Mesenchymal stem cell (in vitro differentiated cells and primary cell): ENCODE results near the gene SAP130.

Source experiments
- DNase-seq: peaks from one replicate; pipeline ENCODE4 v3.0.0-alpha.2; 2013
- H2AFZ ChIP-seq: one replicate; pipeline ENCODE4 v1.6.1; 2013; ENCODE audit warnings: low read depth, mild to moderate bottlenecking, control low read depth, inconsistent platforms, low read length, moderate library complexity
- H2AK5ac ChIP-seq: 2 replicates; pipeline ENCODE4 v1.6.1; 2013; ENCODE audit warnings: low read length, moderate library complexity, mild to moderate bottlenecking, inconsistent platforms; ENCODE audit not compliant: severe bottlenecking
- H2BK120ac ChIP-seq: one replicate; pipeline ENCODE4 v1.6.1; 2013; ENCODE audit warnings: low read depth, mild to moderate bottlenecking, inconsistent platforms, low read length, moderate library complexity
- H2BK12ac ChIP-seq, 2 experiments: one replicate each; pipeline ENCODE4 v1.6.1; 2013; ENCODE audit warnings: inconsistent platforms in 2 of 2, low read length in 2 of 2, mild to moderate bottlenecking in 2 of 2, moderate library complexity in 2 of 2, control low read depth in 1 of 2
- H2BK15ac ChIP-seq: one replicate; pipeline ENCODE4 v1.6.1; 2013; ENCODE audit warnings: mild to moderate bottlenecking, low read depth, inconsistent platforms; ENCODE audit not compliant: poor library complexity, severe bottlenecking
- H2BK5ac ChIP-seq: 2 replicates; pipeline ENCODE4 v1.6.1; 2013; ENCODE audit warnings: low read depth, mild to moderate bottlenecking, low read length, control low read depth, inconsistent platforms; ENCODE audit not compliant: poor library complexity, severe bottlenecking
- H3K14ac ChIP-seq, 2 experiments: one replicate each; pipeline ENCODE4 v1.6.1; 2013; ENCODE audit warnings: inconsistent platforms in 2 of 2, low read length in 2 of 2, control low read depth in 1 of 2, mild to moderate bottlenecking in 1 of 2, moderate library complexity in 1 of 2
- H3K18ac ChIP-seq, 2 experiments: one replicate each; pipeline ENCODE4 v1.6.1; 2013; ENCODE audit warnings: inconsistent platforms in 2 of 2, low read length in 2 of 2, control low read depth in 1 of 2, low read depth in 1 of 2, mild to moderate bottlenecking in 1 of 2
- H3K23ac ChIP-seq, 2 experiments: one replicate each; pipeline ENCODE4 v1.6.1; 2013; ENCODE audit warnings: inconsistent platforms in 2 of 2, low read length in 2 of 2, mild to moderate bottlenecking in 2 of 2, moderate library complexity in 2 of 2, control low read depth in 1 of 2
- H3K27ac ChIP-seq: 2 replicates; pipeline ENCODE4 v1.5.1; 2013; ENCODE audit warnings: mild to moderate bottlenecking, moderate library complexity, low read length, control low read depth, inconsistent platforms; ENCODE audit not compliant: poor library complexity, severe bottlenecking
- H3K27me3 ChIP-seq, 2 experiments: 2 replicates each; pipeline versions ENCODE4 v1.6.1 to v1.7.0; 2013; ENCODE audit warnings: low read length in 2 of 2, mild to moderate bottlenecking in 2 of 2, moderate library complexity in 2 of 2, control low read depth in 1 of 2, inconsistent platforms in 1 of 2; ENCODE audit not compliant: control insufficient read depth in 1 of 2, insufficient read depth in 1 of 2
- H3K36me3 ChIP-seq, 2 experiments: 2 replicates each; pipeline versions ENCODE4 v1.6.1 to v1.7.0; 2013; ENCODE audit warnings: low read length in 2 of 2, control low read depth in 1 of 2, inconsistent platforms in 1 of 2, low read depth in 1 of 2, mild to moderate bottlenecking in 1 of 2; ENCODE audit not compliant: insufficient read depth in 2 of 2, control insufficient read depth in 1 of 2
- H3K4ac ChIP-seq, 2 experiments: one replicate each; pipeline ENCODE4 v1.6.1; 2013; ENCODE audit warnings: inconsistent platforms in 2 of 2, low read length in 2 of 2, mild to moderate bottlenecking in 2 of 2, moderate library complexity in 2 of 2, control low read depth in 1 of 2, low read depth in 1 of 2
- H3K4me1 ChIP-seq: 2 replicates; pipeline ENCODE4 v1.6.1; 2013; ENCODE audit warnings: low read depth, low read length, control low read depth; ENCODE audit not compliant: control insufficient read depth, insufficient read depth
- H3K4me2 ChIP-seq: 2 replicates; pipeline ENCODE4 v1.6.1; 2013; ENCODE audit warnings: low read length, mild to moderate bottlenecking, inconsistent platforms; ENCODE audit not compliant: poor library complexity, severe bottlenecking
- H3K4me3 ChIP-seq, 2 experiments: 2 replicates each; pipeline versions ENCODE4 v1.5.1 to v1.7.0; 2013; ENCODE audit warnings: low read length in 2 of 2, mild to moderate bottlenecking in 2 of 2, control low read depth in 1 of 2, low read depth in 1 of 2; ENCODE audit not compliant: insufficient read depth in 1 of 2
- H3K79me1 ChIP-seq: replicated peaks from 2 replicates; pipeline ENCODE4 v1.6.1; 2013; ENCODE audit warnings: mild to moderate bottlenecking, control low read depth, low read length, inconsistent platforms; ENCODE audit not compliant: poor library complexity, severe bottlenecking
- H3K9ac ChIP-seq: 2 replicates; pipeline ENCODE4 v1.7.0; 2013; ENCODE audit warnings: mild to moderate bottlenecking, low read length, moderate library complexity
- H3K9me3 ChIP-seq: 2 replicates; pipeline ENCODE4 v1.7.0; 2013; ENCODE audit warnings: mild to moderate bottlenecking, low read length; ENCODE audit not compliant: control insufficient read depth
- H4K8ac ChIP-seq: one replicate; pipeline ENCODE4 v1.6.1; 2013; ENCODE audit warnings: inconsistent platforms, mild to moderate bottlenecking, low read length, moderate library complexity
- H4K91ac ChIP-seq: one replicate; pipeline ENCODE4 v1.6.1; 2013; ENCODE audit warnings: mild to moderate bottlenecking, low read length, inconsistent platforms
- WGBS: methylation state at CpG from one replicate; pipeline ENCODE4 v1.1.7; 2013; ENCODE audit warnings: mixed read lengths; 5-methylcytosine and 5-hydroxymethylcytosine counted together

Gene SAP130

DNA sequence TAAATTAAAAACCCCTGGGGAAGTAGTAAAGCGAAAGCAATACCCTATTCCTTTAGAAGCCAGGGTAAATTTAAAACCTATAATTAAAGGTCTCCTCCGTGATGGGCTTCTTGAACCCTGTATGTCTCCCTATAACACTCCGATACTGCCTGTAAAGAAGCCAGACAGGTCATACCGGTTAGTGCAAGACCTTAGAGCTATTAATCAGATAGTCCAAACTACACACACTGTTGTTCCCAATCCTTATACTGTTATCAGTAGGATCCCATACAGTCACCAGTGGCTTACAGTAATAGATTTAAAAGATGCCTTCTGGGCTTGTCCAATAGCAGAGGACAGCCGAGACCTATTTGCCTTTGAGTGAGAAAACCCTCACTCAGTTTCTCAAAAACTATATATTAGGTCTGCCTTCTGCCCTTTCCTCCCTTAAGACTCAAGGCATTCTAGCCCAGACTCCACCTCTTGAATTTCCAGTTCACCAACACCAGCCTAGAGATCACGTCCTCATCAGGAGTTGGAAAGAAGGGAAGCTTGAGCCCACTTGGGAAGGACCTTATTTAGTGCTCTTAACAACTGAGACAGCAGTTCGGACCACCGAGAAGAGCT is 12.4 kb upstream of the SAP130 start:
- H2AFZ ChIP-seq = no peak overlapping the region
- H3K79me1 ChIP-seq = no peaks in the 10 kb centered on the region
- DNase-seq = no peak
- H2BK5ac ChIP-seq = no peak overlapping the region
- H4K91ac ChIP-seq = no peak overlapping the region
- no peak overlapping the region for H3K4me2 ChIP-seq
- WGBS = 90% methylated on average over 8 of the region's 8 CpGs
- H3K36me3 ChIP-seq = no peaks in the 10 kb centered on the region
- H3K27me3 ChIP-seq = no peaks in the 10 kb centered on the region
- H3K9ac ChIP-seq = no peak overlapping the region
- H3K27ac ChIP-seq = no peak overlapping the region
- H3K4me3 ChIP-seq = no peak overlapping the region
- H3K4ac ChIP-seq = no peak overlapping the region
- H3K4me1 ChIP-seq = no peaks in the 10 kb centered on the region
- no peak overlapping the region for H2BK15ac ChIP-seq
- no peak overlapping the region for H4K8ac ChIP-seq
- H2BK120ac ChIP-seq = no peak overlapping the region
- H3K18ac ChIP-seq = no peak overlapping the region
- H3K14ac ChIP-seq = no peak overlapping the region
- no peak overlapping the region for H3K23ac ChIP-seq
- H3K9me3 ChIP-seq = peaks cover 54% of the 10 kb centered on the region
- H2AK5ac ChIP-seq = no peak overlapping the region
- no peak overlapping the region for H2BK12ac ChIP-seq

DNA sequence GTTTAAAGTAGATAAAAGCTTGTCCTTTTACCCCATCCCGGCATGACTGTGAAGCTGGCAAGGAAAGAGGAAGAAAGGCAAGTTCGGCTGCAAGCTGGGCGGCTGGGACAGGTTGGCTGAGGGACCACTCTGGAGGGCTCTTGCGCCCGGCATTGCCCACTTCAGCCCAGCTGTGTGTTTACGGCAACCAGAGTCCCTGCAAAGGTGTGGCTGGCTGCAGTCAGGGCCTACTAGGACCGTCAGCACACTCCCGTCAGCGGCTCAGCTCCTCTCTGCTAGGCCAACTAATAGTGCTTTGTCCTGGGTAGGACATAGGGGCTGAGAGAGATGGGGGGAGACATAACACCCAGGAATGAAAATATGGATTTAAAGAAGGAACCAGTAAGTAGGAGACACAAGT is 11.7 kb upstream of the SAP130 start:
- Histone ChIP-seq H3K4me3 (no peak overlapping the region), H3K18ac (no peak overlapping the region), H3K27ac (no peak overlapping the region), H3K36me3 (no peaks in the 10 kb centered on the region), H3K79me1 (no peaks in the 10 kb centered on the region), H4K91ac (no peak overlapping the region), H2BK5ac (no peak overlapping the region), H2BK12ac (no peak overlapping the region), H3K23ac (no peak overlapping the region), H3K4ac (no peak overlapping the region), H3K4me1 (no peaks in the 10 kb centered on the region), H2BK15ac (no peak overlapping the region), H3K27me3 (no peaks in the 10 kb centered on the region), H2BK120ac (no peak overlapping the region), H3K9me3 (peaks cover 54% of the 10 kb centered on the region), H3K4me2 (no peak overlapping the region), H3K9ac (no peak overlapping the region), H4K8ac (no peak overlapping the region), H2AFZ (no peak overlapping the region), H2AK5ac (no peak overlapping the region), H3K14ac (no peak overlapping the region)
- 96% methylated on average over 9 of the region's 9 CpGs for WGBS
- DNase-seq = no peak

DNA sequence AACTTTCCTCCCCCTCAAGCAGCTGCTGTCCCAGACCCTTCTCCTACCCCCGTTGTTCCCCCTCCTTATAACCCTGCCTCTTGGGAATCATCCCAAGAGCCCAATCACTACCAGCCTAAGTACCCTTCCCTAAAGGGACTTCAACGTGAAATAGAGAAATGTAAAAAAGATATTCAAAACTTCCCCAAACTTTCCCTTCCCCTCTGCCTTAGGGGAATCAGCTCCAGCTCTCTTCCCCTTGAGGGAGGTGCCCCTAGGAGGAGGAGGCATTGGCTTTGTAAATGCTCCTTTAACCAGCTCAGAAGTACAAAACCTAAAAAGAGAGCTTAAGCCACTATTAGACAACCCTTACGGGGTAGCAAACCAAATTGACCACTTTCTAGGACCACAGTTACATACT is 10.6 kb upstream of the SAP130 start:
- no peak overlapping the region for H2BK15ac ChIP-seq
- H2AFZ ChIP-seq = no peak overlapping the region
- H3K79me1 ChIP-seq = no peaks in the 10 kb centered on the region
- no peak for DNase-seq
- H3K9ac ChIP-seq = no peak overlapping the region
- no peak overlapping the region for H2BK12ac ChIP-seq
- H2BK120ac ChIP-seq = no peak overlapping the region
- no peak overlapping the region for H3K27ac ChIP-seq
- no peaks in the 10 kb centered on the region for H3K4me1 ChIP-seq
- H3K4me2 ChIP-seq = no peak overlapping the region
- H4K91ac ChIP-seq = no peak overlapping the region
- no peaks in the 10 kb centered on the region for H3K27me3 ChIP-seq
- no peak overlapping the region for H4K8ac ChIP-seq
- H3K14ac ChIP-seq = no peak overlapping the region
- H3K23ac ChIP-seq = no peak overlapping the region
- H3K4me3 ChIP-seq = no peak overlapping the region
- no peak overlapping the region for H3K4ac ChIP-seq
- peaks cover 45% of the 10 kb centered on the region for H3K9me3 ChIP-seq
- H3K36me3 ChIP-seq = no peaks in the 10 kb centered on the region
- H2AK5ac ChIP-seq = no peak overlapping the region
- no peak overlapping the region for H3K18ac ChIP-seq
- H2BK5ac ChIP-seq = no peak overlapping the region
- 46% methylated on average over 2 of the region's 3 CpGs for WGBS

DNA sequence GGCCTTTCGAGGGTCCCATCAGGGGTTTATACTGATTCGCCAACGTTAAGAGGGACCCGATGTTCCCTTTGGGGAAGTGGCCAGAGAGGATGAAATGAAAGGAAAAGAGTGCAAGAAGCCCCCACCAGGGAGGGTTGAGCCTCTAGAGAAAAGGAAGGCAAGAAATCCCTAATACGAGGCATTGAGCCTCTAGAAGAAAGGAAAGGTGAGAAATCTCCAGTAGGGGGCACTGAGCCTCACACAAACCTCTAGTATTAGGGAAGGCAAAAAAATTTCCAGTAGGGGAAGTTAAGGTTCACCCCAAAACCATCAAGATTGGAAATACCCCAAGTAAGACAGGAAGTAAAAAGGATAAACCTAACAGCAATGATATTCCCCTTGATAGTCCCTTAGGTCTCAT is 9.8 kb upstream of the SAP130 start:
- Histone ChIP-seq H3K18ac (no peak overlapping the region), H3K9ac (no peak overlapping the region), H3K4me3 (no peak overlapping the region), H2BK15ac (no peak overlapping the region), H3K23ac (no peak overlapping the region), H3K14ac (no peak overlapping the region), H2AK5ac (no peak overlapping the region), H3K79me1 (no peaks in the 10 kb centered on the region), H3K36me3 (no peaks in the 10 kb centered on the region), H4K8ac (no peak overlapping the region), H2BK120ac (no peak overlapping the region), H3K9me3 (peaks cover 41% of the 10 kb centered on the region), H3K4me1 (no peaks in the 10 kb centered on the region), H2BK5ac (no peak overlapping the region), H2AFZ (no peak overlapping the region), H3K4ac (no peak overlapping the region), H2BK12ac (no peak overlapping the region), H3K27ac (no peak overlapping the region), H4K91ac (no peak overlapping the region), H3K27me3 (no peaks in the 10 kb centered on the region), H3K4me2 (no peak overlapping the region)
- 78% methylated on average over 5 of the region's 5 CpGs for whole genome bisulfite sequencing
- DNase-seq = no peak
